ENCODE results near the gene RAMAC.
"Not testable (repeated sequence)": the region's sequence is repeated elsewhere in the genome, so short reads cannot be mapped to it uniquely, and the experiment has no call there.

The RAMAC gene

DNA sequence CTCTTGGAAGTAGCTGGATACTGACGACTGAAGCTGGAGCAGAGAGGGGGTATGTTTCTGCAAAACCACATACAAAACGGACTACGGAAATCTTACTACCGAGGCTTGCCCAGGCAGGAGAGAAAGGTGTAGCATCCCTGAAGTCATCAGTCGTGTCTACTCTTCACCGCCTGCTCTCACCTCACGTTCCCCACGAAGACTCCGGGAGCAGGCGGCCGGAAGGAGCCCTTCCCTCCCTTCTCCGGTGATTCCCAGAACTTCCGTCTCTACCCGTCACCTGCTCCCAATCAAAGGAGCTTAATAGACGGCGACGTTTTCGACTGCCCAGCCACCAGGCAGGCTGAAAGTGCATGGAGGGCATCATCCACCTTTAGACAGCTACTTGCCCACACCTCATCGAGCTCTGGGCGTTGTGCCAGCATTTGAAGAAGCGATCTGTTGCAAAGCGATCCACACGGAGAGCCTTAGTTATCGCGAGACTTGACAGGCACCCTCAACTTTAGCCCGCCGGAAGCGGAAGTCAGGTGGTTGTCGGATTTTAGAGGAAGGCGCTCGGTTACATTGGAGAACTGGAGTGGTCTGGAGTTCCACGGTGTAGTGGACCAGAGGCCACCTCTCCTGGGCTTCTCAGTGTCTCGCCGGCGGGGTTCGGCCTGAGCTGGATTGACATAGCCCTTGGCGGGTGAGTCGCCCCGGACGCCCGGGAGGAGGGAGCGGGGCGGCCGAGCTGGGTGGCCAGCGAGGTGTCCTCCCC lies at the start of gene RAMAC:
TSS of gene RAMAC (plus strand) at position 523 of the 754 bp plus-strand sequence. CDS start 2,809 bp downstream, outside the sequence.
- peak; percentile 93 for DNase-seq

DNA sequence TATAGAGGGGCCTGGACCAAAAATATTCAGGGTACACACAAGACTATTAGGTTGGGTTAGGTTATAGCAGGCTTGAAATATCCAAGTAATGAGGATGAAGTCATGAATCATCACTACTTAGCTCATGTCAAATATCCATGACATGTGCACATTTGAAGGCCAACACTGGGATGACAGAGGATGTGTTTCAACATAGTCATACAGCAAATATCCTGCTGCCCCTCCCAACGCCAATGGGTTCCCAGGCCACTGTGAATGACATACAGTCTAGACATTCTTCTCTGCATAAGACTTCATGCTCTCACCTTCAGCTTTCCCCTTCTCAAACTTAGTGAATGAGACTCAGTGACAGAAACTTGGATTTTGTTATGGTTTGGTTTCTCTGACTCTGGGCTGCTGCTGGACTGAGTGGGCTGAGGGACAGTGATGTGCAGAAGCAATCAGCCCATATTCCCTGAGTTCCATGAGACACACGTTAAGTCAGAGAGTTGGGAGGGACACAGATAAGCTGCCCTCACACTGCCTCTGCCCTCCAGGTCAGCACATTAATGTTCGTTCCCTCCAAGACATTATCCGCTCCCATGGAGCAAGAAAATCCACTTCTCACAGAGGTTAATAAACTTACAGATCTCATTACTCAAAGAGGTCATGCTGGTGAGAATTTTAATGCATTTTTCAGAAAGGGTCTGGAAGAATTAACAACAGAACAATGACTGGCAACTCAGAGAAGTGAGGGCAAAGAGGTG lies 48.9 kb upstream of the RAMAC start:
- no peak for DNase-seq

DNA sequence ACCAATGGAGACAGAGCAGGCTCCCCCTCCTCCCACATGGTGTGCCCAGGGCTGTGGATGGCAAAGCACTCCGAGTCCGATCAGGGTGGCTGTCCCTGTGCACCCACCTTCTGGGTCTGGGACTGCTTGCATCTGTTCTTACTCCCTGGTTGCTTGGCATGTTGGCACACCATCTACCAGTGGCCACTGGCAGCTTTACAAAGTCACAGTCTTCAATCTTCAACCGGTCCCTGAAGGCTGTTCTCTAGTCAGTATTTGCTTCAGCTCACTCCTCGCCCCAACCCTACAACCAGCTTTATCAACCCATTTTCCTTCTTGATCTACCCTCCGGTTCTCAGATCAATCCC lies 48.3 kb upstream of the RAMAC start:
- DNase-seq, result no peak

DNA sequence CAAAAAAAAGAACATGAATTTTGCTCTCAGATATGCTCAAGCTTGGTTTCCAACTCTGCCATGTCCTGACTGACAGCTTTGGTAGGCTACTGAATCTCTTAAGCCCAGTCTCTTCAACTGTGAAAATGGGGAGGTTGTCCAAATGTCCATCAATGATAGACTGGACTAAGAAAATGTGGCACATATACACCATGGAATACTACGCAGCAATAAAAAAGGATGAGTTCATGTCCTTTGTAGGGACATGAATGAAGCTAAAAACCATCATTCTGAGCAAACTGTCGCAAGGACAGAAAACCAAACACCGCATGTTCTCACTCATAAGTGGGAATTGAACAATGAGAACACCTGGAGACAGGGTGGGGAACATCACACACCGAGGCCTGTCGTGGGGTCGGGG lies 46.3 kb upstream of the RAMAC start:
- not testable (repeated sequence) for DNase-seq

DNA sequence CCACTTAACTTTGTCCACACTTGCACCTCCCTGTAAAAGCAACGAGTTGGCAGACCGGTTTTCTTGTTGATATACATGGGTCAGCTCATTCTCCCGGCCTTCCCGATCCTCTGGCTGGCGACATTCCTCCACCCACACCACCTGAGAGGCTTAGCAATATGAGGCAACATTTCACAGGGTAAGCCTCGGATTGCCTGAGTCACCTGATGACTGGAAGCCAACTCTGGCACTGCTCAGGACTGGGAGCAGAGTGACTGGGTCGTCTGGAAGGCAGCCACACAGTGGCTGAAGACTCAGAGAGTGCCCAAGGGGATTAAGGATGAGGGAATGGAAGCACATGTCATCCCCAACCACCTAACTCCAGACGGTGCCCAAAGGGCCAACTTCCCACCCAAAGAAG lies 43.3 kb upstream of the RAMAC start:
- no peak for DNase-seq

DNA sequence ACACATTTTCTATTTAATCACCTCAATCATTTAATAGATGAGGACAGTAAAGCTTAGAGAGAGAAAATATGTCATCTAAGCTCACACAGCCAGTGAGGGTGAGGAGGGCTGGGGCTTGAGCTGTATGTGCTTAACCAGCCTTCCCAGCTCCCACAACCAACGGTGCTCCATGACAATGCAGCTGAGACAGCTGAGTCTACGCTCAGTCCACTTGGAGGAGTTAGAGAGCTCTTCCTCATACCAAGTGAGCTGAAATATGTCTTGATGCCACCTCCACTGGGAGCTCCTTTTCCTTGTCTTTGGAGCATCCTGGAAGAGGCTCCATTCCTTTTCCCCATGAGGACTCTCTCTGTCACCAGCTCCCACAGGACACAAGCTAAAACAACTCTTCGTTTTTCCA lies 42.8 kb upstream of the RAMAC start:
- DNase-seq, result no peak

DNA sequence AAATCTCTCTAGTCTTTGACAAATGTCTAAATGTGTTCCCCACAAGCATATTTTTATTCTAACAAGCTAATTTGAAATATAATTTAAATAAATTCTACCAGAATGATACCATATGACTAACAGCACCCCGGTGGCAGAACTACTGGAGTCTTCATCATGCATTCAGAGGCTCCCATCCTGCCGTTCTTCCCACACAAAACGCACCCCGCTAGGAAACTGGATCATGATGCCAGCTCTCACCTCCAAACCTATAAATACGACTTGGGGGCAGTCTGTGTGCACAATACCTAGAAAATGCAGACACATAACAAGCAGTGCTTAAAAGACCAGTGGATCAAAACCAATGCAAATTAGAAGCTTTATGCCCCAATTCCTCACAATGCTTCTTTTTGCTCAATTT lies 42.0 kb upstream of the RAMAC start:
- no peak for DNase-seq

DNA sequence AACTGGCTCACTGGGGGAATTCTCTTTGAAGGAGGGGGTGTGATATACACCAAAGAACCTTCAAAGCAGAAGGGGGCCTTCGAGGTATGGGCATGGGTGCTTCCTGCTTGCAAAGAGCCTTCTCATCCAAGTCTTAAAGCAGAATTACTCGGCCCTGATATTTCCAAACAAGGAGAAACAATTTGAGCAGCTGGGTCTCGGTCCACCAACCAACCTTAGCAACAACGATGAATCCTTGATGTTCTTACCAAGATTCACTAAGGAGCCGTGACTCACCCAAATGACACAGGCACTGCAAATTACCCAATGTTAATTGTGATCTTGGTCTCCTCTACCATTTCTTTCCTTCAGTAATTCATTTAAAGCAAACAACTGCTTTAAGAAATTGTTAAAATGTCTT lies 41.2 kb upstream of the RAMAC start:
- DNase-seq, result no peak

DNA sequence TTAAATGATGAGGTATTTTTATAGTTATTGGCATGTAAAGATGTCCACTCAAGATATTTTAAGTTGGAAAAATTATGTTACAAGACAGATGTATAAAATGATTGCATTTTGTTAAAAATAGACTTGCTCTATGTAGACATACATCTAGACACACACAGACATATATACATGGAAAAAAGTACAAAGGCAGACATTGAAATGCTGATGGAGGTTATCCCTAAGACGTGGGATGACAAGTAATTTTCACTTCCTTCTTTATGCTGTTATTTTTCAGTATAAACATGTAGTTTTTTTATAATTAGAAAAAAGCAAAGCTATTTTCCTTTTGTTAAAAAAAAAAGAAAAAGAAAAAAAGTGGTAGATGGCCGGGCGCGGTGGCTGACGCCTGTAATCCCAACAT lies 40.7 kb upstream of the RAMAC start:
- no peak for DNase-seq

DNA sequence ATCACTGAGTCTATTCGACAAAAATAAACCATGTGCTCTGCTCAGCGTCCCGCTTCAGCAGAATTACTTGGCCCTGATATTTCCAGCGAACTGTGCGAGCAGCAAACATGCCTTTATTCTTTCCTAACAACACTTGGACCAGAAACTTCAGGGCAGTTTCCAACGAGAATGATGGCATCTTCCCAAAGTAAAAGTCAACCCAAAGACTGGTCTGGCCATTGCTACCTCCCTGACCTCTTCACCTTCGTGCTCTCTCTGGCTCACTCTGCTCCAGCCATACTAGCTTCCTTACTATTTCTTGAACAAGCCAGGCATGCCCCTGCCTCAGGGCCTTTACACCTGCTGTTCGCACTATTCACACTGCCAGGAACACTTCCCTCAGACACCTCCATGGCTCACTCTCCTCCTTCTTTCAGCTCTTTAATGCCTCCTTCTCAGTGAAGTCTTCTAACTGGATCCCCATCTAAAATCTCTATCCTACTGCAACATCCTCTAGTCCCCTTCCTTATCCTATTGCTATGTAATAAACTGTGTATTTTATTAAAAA lies 39.8 kb upstream of the RAMAC start:
- no peak for DNase-seq

DNA sequence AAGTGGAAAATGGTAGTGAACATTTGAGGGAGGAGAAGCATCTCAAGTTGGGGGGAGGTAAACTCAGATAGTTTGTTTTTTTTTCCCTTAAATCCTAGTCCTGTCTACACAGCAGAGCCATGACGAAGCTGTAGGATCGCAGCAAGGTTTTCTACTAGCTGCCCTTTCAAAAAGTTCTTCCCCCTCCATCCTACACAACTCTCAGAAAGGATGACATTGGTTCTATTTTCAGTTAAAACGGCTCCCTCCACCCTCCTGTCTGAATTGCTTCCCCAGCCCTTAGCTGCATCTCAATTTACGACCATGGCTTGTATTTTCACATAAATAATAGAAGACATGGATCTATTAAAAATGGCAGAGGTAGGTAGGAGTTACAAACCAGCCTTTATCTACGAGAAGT lies 35.7 kb upstream of the RAMAC start:
- no peak for DNase-seq

DNA sequence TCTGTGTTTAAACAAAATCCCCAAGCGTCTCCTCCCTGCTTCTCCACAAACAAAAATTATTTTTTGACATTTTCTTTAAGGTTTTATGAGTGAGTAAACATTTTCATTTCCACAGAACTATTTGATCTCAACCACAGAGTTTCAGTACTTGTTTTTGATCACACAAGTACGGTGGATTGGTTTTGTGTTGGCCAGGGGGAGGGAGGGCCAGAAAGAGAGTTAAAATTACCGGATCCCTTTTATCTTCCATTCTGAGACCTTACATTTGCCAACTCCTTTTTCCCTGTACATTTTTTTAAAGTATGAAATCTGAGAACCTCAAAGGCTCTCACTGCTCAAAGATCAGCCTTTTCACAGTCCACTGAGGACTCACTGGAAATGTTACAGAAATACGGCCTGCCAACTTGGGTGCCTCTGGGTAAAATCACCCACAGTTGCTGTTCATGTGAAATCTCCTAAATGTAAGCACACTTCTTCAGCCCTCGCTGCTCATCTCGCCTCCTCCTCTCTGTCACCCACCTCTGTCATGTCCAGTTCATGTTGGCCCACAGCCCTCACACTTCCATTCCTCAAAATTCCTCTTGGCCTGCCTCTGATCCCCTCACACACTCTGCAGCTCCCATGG lies 35.2 kb upstream of the RAMAC start:
- DNase-seq, result no peak

DNA sequence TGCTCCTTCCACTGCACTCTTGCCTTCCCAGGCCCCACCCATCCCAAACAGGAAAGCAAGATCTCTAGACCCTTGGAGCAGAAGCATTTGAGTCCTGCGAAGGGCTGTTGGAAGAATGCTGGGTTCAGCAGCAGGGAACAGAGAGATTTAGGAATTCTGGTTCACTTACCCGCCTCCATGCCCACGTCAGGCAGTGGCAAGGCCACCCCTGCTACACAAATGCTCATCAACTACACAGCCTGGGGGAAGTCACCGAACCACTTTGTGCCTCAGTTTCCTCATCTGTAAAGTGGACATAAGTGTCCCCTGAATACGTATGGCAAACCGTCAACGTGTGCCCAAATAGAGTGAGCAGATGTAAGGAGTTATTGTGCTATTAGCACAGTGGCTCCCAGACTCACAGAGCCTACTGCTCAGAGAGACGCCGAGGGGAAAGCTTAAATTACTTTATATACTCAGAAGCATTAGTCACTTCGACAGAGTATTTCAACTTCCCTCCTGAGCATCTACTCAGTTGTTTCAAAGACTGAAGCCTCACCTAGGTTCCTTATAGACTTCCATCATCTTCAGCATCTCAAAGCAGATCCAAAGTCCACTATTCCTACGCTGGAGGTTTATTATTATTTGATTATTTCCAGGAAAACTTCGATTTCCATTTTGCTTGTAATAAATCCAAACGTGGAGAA lies 34.4 kb upstream of the RAMAC start:
- no peak for DNase-seq

DNA sequence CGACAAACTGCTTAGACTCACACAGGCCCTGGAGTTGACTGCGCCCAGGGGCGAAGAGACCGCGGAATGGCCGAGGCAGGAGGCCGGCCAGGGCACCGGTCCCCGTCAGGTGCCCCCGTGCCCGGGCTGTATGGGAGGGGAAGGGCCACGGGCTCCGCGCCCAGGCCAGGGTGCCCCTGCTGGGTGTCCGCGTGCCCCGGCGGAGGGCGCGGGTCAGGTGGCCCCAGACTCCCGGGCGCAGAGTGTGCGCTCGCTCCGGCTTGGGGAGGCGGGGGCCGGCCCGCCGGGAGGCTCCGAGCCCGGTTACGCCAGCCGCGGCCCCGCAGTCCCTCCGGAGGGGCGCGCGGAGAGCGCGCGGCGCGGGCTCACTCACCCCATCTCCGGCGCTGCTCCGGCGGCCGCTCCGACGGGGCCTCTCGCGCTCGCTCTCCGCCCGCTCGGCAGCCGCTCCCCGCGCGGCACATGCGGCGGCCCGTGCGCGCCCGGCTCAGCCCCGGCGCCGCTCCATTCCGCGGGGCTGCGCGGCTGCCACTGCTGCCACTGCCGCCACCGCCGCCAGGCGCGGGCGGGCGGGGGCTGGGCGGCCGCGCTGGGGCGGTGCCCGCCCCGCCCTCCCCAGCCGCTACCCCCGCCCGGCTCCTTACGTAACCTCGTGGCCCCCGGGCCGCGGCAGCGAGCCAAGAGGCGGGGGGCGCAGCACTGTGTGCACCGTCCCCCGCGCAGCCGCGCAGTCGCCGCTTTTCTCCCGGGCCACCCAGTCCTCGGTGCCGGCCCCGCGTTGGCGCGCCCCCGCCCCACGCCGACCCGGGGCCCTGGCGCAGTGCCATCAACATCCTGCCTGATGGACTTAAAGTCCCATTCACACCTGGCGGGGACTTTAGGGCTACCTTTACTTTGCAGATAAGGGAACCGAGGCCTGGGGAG lies 33.6 kb upstream of the RAMAC start, which contains the start of gene HOMER2:
TSS of gene HOMER2 (minus strand) at position 563 of the 924 bp plus-strand sequence. CDS start at position 378, 185 bp downstream.
- no peak for DNase-seq

DNA sequence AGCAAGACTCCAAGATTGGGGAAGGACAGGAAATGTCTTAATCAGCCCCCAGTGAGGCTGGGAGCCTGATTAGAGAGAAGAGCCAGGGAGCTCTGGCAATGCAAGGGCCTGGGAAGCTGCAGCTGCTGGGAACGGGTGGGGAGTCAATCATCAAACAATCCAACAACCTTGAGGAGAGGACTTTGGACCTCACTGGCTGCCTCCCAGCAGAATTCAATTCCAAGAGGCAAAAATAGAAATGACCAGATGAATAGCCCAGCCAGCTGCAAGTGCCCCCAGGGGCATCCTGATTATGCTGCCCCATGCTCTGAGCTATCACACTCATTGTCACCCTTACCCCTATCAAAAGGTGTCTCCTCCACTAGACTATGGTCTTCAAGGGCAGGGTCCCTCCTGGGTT lies 27.4 kb upstream of the RAMAC start:
- DNase-seq, result no peak

DNA sequence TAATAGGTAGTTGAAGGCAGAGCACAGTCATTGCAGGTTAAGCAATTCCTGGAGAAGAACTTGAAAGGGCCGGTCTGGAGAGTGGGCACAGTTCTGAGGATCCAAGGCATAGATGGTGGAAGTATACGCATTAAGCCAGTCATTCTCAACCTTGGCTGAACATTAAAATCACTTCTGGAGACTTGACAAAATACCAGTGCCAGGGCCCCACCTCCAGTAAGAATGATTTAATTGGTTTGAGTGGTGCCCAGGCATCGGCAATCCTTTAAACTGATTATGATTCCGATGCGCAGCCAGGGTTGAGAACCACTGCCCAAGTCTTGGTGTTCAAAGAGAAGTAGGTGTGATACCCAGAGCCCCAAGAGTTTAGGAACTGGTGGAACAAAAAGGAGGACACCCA lies 26.6 kb upstream of the RAMAC start:
- DNase-seq, result no peak

DNA sequence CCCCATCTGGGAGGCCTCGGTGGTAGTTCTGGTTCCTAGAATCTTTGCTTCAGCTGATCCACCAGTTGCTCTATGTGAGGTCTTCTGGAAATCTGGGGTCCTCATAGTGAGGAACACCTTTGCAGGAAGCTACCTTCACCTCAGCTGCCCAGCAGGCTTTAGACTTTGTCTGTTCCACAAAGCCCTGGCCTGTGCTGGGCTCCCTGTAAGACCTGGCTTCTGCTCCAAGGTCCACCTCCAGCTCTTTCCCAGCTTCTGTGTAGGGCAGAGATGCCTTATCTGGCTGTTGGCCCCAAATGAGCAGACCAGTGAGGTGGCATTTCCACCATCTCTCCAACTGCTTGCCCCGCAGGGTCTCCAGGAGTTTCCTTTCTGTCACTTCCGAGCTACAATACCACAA lies 25.2 kb upstream of the RAMAC start:
- no peak for DNase-seq

DNA sequence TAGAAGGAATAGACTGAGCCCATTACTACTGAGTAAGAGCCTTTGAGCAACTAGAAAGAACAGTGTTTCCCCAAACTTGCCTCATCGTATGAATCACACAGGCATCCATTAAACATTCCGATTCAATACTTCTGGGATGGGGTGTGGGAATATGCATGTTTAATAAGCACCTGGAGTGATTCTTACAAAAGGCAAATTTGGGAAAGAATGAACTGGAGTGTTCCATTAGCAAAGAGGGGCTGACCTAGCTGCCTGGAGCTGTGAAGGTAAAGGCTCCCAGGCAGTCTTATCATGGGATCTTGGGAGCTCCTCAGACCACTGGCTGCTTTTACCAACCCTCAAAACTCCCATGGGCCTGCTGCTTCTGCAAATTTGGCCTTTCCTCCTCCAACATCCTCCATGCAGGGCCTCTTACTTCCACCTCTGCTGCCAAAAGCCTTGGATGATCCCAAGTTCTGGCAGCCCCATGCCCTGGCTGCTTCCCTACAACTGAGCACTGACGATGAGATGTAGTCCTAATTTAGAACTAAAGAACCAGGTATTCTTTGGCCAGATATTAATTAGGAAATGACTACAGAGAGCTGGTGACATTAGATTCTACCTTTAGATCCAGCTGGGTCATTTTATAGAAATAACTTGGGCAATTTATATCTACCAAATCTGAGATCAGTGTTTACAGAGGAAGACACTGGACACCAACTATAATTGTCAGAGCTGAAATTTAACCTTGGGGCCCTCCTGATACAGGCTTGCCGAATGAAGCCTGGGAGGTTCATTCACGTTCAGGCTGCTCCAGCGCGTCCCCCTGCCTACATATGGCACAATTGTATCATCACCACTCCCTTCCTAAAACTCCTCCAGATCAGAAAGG lies 22.3 kb upstream of the RAMAC start:
- no peak for DNase-seq

DNA sequence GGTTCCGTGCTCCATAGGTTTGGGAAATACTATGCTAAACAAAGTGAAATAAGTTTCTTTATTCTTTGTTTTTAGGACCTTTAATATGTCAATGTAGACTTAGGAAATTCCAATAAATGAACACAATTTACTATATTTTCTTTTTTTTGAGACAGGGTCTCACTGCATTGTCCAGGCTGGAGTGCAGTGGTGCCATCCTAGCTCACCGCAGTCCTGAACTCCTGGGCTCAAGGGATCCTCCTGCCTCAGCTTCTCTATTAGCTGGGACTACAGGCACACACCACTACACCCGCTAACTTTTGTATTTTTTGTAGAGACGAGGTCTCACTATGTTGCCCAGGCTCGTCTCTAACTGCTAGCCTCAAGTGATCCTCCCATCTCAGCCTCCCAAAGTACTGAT lies 21.1 kb upstream of the RAMAC start:
- DNase-seq, result no peak

DNA sequence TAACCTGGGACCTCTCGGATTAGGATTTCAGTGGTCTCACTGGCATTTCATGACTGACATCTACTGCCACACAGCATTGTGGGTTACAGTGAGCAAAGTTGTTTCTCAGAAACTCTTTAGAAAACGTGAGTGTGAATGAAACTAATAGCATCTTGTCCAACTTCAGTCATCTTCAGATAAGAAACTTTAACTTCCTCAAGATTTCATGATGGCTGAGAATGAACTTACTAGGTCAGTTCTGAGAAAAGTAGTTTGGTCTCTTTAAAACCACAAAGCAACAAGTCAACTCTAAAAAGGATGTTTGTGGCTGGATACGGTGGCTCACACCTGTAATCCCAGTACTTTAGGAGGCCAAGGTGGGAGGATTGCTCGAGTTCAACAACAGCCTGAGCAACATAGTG lies 19.3 kb upstream of the RAMAC start:
- no peak for DNase-seq

DNA sequence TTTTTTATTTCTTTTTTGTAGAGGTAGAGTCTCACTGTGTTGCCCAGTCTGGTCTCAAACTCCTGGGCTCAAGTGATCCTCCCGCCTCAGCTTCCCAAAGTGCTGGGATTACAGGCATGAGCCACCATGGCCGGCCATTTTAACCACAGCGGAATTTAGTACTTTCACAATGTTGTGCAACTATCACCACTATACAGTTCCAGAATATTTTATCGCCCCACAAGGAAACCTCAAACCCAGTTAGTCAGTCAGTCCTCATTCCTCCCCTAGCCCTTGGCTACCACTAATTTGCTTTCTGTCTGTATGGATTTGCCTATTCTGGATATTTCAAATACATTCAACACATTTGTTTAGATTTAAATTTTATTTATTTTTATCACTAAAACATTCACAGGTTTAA lies 17.9 kb upstream of the RAMAC start:
- DNase-seq, result no peak

Measured in stimulated activated naive CD4-positive, alpha-beta T cell treated with Interleukin-2 at 50 U/mL for 16 hours (primary cell).